LNCAP (cell line): ENCODE measurements around the gene IRAG1.

Experiments
- TF ChIP-seq, protein P1 (sequence below): fragments of 450-650 bp; IDR thresholded peaks from 2 replicates; pipeline ENCODE4 v1.5.1; 2017; ENCODE audit warnings: mild to moderate bottlenecking

Gene IRAG1

DNA sequence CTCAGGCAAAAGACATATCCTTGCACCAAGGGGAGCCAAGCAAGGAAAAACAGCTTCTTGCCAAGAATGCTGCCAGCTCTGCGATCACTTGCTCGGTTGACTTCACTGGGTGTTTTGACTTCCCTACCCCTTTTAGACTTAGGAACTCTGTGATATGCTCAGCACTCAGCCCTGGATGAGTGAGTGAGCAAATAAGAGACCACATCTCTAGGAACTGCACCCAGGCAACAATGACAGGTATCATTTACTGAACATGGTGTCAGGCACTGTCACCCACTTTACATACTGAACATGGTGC lies 3.7 kb upstream of the IRAG1 start:
- TF ChIP-seq, protein P1, sequence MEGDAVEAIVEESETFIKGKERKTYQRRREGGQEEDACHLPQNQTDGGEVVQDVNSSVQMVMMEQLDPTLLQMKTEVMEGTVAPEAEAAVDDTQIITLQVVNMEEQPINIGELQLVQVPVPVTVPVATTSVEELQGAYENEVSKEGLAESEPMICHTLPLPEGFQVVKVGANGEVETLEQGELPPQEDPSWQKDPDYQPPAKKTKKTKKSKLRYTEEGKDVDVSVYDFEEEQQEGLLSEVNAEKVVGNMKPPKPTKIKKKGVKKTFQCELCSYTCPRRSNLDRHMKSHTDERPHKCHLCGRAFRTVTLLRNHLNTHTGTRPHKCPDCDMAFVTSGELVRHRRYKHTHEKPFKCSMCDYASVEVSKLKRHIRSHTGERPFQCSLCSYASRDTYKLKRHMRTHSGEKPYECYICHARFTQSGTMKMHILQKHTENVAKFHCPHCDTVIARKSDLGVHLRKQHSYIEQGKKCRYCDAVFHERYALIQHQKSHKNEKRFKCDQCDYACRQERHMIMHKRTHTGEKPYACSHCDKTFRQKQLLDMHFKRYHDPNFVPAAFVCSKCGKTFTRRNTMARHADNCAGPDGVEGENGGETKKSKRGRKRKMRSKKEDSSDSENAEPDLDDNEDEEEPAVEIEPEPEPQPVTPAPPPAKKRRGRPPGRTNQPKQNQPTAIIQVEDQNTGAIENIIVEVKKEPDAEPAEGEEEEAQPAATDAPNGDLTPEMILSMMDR = no peak

DNA sequence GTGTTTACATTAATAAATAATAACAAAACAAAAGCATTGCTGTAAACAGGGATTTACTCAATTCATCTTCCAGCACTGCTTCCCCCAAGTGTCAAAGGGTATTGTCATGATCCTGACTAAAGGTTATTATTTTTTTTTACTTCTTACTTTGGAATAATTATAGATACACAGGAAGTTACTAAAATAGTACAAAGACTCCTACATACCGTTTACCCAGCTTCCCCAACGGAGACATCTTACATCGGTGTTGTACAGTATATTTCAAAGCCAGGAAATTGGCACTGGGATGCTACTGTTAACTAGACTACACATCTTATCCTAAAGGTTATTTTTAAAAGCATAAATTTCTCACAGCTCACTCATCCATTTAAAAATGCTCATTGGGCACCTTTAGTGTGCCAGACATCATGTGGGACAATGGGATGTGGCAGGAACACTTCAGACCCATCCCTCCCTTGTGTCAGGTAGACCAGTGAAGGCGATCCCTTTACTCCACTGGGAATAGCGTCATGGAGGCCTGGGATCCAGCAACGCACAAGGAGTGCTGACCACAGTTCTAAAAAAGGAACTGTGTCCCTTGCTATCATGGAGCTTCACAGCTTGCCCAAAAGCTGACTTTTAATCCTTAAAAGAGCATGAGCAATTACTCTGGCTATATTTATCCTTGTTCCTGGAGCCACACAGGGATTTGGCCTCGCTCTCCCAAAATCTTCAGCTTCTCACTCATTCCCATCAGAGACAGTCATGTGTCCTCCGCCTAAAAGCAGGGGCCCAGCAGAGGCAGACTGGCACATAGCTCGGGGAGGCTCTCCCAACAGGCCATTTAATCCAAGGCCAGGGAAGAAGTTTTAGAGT lies 3.1 kb upstream of the IRAG1 start:
- TF ChIP-seq, protein P1 = no peak

DNA sequence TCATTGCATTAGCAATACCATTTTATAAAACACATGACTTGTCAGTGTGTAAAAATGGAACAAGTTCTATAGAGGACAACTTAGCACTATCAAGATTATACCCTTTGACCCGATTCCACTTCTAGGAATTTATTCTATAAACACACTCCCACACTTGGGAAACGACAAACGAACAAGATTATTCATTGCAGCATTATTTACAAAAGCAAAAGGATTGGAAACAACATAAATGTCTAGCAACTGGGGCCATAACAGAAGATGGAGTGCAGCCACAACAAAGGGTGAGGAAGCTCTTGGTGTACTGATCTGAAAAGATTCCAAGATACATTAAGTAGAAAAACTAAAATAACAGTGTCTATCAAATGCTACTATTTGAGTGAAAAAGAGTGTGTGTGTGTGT lies 2.3 kb upstream of the IRAG1 start:
- TF ChIP-seq, protein P1 = no peak

DNA sequence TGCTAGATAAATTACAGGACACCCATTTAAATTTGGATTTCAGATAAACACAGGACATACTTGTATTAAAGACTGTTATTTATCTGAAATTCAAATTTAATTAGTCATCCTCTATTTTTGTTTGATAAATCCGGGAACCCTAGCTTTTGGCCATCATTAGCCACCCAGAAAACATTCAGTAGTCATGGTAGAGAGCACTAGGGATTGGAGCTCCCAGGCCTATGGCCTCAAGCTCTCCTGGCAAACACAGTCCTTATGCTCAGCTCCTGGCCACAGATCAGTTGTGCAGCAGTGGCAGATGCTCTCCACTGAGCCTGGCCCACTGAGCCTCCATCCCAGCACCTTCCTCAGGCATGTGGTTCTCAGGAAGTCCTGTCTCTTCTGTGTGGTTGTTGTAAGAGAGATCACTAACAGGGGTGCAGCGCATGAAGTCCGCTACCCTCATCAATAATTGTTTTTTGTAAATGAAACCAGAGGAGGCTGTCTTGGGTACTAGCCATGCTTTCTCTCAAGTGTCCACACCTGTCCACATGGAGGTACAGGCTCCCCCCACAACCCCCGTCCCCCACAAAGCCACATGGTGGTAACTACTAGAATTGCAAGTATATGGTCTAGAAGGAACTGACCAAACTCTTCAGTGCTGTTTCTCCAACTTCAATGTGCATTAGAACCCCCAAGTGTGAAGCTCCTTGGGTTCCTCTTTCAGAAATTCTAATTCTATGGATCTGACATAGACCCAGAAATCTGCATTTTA lies 1.1 kb upstream of the IRAG1 start:
- TF ChIP-seq, protein P1 = no peak

DNA sequence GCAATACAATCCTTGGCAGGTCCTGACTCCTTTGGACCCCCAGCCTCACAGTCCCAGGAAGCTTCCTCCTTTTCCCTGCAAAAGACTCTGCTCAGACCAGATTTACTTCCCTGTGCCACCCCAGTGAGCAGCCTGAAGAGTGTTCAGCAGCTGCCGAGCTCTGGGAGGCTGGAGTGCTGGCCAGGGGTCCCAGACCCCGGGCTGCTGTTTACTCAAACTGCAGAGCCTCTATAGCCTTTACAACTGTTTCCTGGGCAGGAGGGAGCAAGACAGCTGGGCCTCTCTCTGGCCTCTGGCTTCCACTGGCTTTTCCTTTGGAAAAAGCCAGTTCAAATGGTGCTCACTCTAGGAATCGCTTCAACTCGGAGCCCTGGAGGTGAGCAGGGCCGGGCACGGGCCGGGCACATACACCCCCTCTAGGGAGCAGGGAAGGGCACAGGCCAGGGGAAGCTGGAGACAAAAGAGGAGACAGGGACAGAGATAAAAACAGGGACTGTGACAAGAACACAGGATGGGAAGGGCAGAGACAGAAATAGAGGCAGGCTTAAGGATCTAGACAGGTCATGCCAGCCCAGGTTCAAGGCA lies 932 bp downstream of the IRAG1 start:
- TF ChIP-seq, protein P1 = no peak

DNA sequence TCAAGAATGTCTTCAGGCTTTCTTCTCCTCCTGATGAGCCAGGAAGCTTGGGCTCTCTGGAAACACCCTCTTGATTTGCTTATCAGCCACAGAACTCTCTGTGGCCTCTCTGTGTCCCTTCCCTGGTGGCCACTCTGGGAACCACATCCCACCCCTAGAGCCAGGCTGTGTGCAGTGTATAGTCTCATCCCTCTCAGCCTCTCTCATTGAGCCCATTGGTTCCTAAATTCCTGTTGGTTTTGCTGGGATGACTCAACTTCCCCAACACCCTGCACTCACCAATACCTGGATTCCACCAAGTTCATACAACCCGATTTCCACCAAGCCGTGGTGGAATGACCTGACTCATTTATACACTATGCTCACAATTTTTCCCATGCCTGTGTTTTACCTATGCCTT lies 5.2 kb downstream of the IRAG1 start:
- TF ChIP-seq, protein P1 = no peak

DNA sequence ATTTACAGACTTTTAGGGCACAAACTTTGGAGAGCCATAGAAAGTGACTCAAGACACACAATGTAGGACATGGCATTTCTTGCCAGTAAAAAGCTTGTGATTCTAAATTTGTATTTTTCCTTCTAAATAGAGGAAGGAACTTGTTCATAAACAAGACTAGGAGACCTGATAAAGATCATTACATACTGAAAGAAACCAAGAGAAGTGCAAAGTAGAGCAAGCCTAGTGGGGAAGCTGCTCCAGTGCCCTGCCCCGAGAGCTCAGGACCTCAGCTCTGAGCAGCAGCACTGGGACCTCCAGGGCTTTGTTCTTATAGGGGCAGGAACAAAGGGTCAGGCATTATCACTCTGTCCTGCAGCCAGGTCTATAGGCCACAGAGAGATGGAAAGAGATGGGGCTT lies 7.2 kb downstream of the IRAG1 start:
- TF ChIP-seq, protein P1 = no peak
